IgD-negative memory B cell (primary cell): ENCODE data around the gene DAG1. TPM values are rescaled to one million over a fixed set of nuclear protein-coding genes. Genes with fewer than 3 reads are reported as not detected.

ENCODE experiments used
- H3K27ac Mint-ChIP-seq, 3 donors: one replicate each; pipeline ENCODE4 v1.8.0; 2020 to 2022; ENCODE audit warnings: mild to moderate bottlenecking in 3 of 3, mixed read lengths in 3 of 3, moderate library complexity in 1 of 3
- H3K27me3 Mint-ChIP-seq: one replicate; pipeline ENCODE4 v1.8.0; 2021; ENCODE audit warnings: mixed read lengths
- H3K36me3 Mint-ChIP-seq: one replicate; pipeline ENCODE4 v1.8.0; 2020; ENCODE audit warnings: mild to moderate bottlenecking, mixed read lengths
- H3K4me1 Mint-ChIP-seq, 3 donors: one replicate each; pipeline ENCODE4 v1.8.0; 2020 to 2022; ENCODE audit warnings: mixed read lengths in 3 of 3, mild to moderate bottlenecking in 1 of 3
- H3K4me3 Mint-ChIP-seq, 4 donors: one replicate each; pipeline ENCODE4 v1.8.0; 2020 to 2022; ENCODE audit warnings: mild to moderate bottlenecking in 4 of 4, mixed read lengths in 4 of 4, moderate library complexity in 3 of 4
- H3K9me3 Mint-ChIP-seq, 3 donors: one replicate each; pipeline ENCODE4 v1.8.0; 2020 to 2021; ENCODE audit warnings: mixed read lengths in 3 of 3, mild to moderate bottlenecking in 1 of 3
- polyA plus RNA-seq: library from polyadenylated mRNA; unstranded; fragments of 300-500 nt; fragmentation: Illumina TruSeq; gene quantifications from one replicate; pipeline ENCODE4 v1.2.3, GENCODE V29; 2021

Gene DAG1
- polyA plus RNA-seq, 1 donor from 2014 or later: 8.9 TPM

- Mint-ChIP-seq H3K27me3 (peaks cover 2% of the 10 kb centered on the region), H3K4me3 (peak overlapping the region; percentile 78 to 91 (median 90)), H3K36me3 (no peaks in the 10 kb centered on the region), H3K4me1 (peaks cover 2 to 6% (median 3%) of the 10 kb centered on the region in 3 donors), H3K9me3 (no peaks in the 10 kb centered on the region), H3K27ac (peak overlapping the region in 1 of 3 donors; percentile 25)
These were observed 69.8 kb downstream of the DAG1 start for GRCh38 chr3:49539659-49540560.

- peaks cover 0 to 7% (median 2%) of the 10 kb centered on the region in 3 donors for H3K4me1 Mint-ChIP-seq
- peaks cover 22% of the 10 kb centered on the region for H3K27me3 Mint-ChIP-seq
- H3K27ac Mint-ChIP-seq: peak overlapping the region in 1 of 3 donors; percentile 83
- H3K4me3 Mint-ChIP-seq: peak overlapping the region in 1 of 4 donors; percentile 74
- peaks cover 0 to 2% (median 0%) of the 10 kb centered on the region in 3 donors for H3K9me3 Mint-ChIP-seq
- H3K36me3 Mint-ChIP-seq: peaks cover 1% of the 10 kb centered on the region
These were observed 82.0 kb downstream of the DAG1 start for GRCh38 chr3:49552087-49552486.

- Mint-ChIP-seq H3K27ac (peak overlapping the region in 2 of 3 donors; percentile 28 to 33), H3K27me3 (peaks cover 24% of the 10 kb centered on the region)
These were observed 83.2 kb downstream of the DAG1 start for GRCh38 chr3:49553324-49553691.

GRCh38 chr3:49553692-49554632 is 83.9 kb downstream of the DAG1 start, which contains the start of gene BSN:
BSN (plus strand) TSS chr3:49554477; CDS start chr3:49554603, 126 bp downstream.
- peaks cover 1% of the 10 kb centered on the region for H3K36me3 Mint-ChIP-seq
- peak within 1 kb of the TSS; percentile 76 to 94 (median 81) for H3K4me3 Mint-ChIP-seq
- H3K27me3 Mint-ChIP-seq: peaks cover 29% of the 10 kb centered on the region
- peak within 1 kb of the TSS in 2 of 3 donors; percentile 28 to 54 for H3K27ac Mint-ChIP-seq
- peaks cover 0 to 2% (median 0%) of the 10 kb centered on the region in 3 donors for H3K9me3 Mint-ChIP-seq
- H3K4me1 Mint-ChIP-seq: peaks cover 0 to 7% (median 2%) of the 10 kb centered on the region in 3 donors

More at GRCh38 chr3:49553324-49553691, 83.2 kb downstream of the DAG1 start:
- H3K4me1 Mint-ChIP-seq: peaks cover 0 to 7% (median 2%) of the 10 kb centered on the region in 3 donors
- H3K9me3 Mint-ChIP-seq: peaks cover 0 to 2% (median 0%) of the 10 kb centered on the region in 3 donors
- H3K36me3 Mint-ChIP-seq: peaks cover 1% of the 10 kb centered on the region
- peak overlapping the region; percentile 35 to 94 (median 81) for H3K4me3 Mint-ChIP-seq

DNA sequence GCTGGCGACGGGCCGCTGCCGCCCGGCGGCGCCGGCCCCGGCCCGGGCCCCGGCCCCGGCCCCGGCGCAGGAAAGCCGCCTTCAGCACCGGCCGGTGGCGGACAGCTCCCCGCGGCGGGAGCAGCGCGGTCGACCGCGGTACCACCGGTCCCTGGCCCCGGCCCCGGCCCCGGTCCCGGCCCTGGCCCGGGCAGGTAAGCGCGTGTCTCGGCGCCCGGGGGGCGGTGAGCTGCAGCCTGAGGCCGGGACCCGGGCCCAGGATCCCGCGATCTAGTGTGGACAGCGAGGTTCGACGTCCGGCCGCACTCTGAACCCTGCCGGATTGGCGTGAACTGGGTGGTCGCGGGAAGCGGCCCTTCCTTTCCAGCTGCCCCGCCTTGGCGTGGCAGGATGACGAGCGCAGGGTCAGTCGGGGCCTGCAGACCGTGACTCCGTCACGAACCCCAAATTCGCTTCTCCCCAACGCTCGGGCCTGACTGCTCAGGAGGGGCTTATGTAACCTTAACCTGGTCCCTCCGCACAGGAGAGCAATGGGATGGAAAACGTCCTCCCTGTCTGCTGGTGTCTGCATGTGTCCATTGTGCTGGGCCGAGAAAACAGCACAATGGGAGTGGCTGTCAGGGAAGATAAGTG is 84.7 kb downstream of the DAG1 start:
- Mint-ChIP-seq H3K36me3 (no peaks in the 10 kb centered on the region), H3K4me3 (peak overlapping the region; percentile 36 to 76 (median 66)), H3K9me3 (peaks cover 1 to 4% (median 2%) of the 10 kb centered on the region in 3 donors), H3K4me1 (peaks cover 0 to 5% (median 2%) of the 10 kb centered on the region in 3 donors), H3K27me3 (peaks cover 34% of the 10 kb centered on the region), H3K27ac (peak overlapping the region in 1 of 3 donors; percentile 54)

- peak overlapping the region in 1 of 4 donors; percentile 19 for H3K4me3 Mint-ChIP-seq
- no peaks in the 10 kb centered on the region for H3K36me3 Mint-ChIP-seq
- H3K4me1 Mint-ChIP-seq: peaks cover 0 to 5% (median 2%) of the 10 kb centered on the region in 3 donors
- H3K27me3 Mint-ChIP-seq: peaks cover 37% of the 10 kb centered on the region
- peak overlapping the region in 1 of 3 donors; percentile 86 for H3K27ac Mint-ChIP-seq
- peaks cover 1 to 4% (median 2%) of the 10 kb centered on the region in 3 donors for H3K9me3 Mint-ChIP-seq
These were observed 86.6 kb downstream of the DAG1 start for GRCh38 chr3:49556500-49557275.

DNA sequence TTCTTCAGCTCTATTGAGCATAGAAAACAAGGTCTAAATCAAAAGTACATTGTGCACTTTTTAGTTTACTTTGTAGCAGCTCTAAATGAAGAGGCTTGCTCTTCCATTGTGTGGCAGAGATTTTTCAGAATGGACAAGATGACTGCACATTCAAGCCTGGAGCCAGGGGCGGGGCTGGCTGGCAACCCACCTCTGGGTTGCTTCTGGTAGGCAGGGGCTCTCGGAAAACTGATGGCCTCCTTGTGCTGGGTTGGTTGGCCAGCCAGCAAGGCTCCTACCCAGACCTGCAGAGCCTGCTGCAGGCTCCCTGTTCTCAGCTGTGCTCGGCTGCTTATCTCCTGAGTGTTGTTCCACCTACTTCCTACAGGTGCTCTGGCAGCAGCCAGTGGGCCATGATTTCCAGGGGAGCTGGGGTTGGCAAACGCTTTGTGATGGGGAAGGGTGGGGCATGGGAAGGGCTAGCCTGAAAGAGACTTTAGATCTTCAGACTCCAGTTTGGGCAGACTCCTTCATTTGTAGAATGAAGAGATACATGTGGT is 93.0 kb downstream of the DAG1 start:
- Mint-ChIP-seq H3K9me3 (peaks cover 0 to 4% (median 1%) of the 10 kb centered on the region in 3 donors), H3K27ac (no peak overlapping the region), H3K4me1 (no peaks in the 10 kb centered on the region), H3K36me3 (no peaks in the 10 kb centered on the region), H3K4me3 (no peak overlapping the region), H3K27me3 (peaks cover 17% of the 10 kb centered on the region)

GRCh38 chr3:49563766-49564165 is 93.7 kb downstream of the DAG1 start:
- Mint-ChIP-seq H3K36me3 (no peaks in the 10 kb centered on the region), H3K27ac (no peak overlapping the region), H3K4me3 (no peak overlapping the region), H3K4me1 (no peaks in the 10 kb centered on the region), H3K27me3 (peaks cover 13% of the 10 kb centered on the region), H3K9me3 (peaks cover 0 to 4% (median 1%) of the 10 kb centered on the region in 3 donors)

GRCh38 chr3:49566312-49566711 is 96.2 kb downstream of the DAG1 start:
- H3K9me3 Mint-ChIP-seq: no peaks in the 10 kb centered on the region
- H3K4me3 Mint-ChIP-seq: no peak overlapping the region
- peaks cover 3% of the 10 kb centered on the region for H3K27me3 Mint-ChIP-seq
- no peaks in the 10 kb centered on the region for H3K36me3 Mint-ChIP-seq
- H3K4me1 Mint-ChIP-seq: no peaks in the 10 kb centered on the region
- H3K27ac Mint-ChIP-seq: no peak overlapping the region

GRCh38 chr3:49567406-49567805 is 97.3 kb downstream of the DAG1 start:
- Mint-ChIP-seq H3K27me3 (peaks cover 3% of the 10 kb centered on the region), H3K4me3 (no peak overlapping the region), H3K4me1 (no peaks in the 10 kb centered on the region), H3K27ac (no peak overlapping the region), H3K9me3 (no peaks in the 10 kb centered on the region), H3K36me3 (no peaks in the 10 kb centered on the region)

GRCh38 chr3:49568965-49569364 is 98.9 kb downstream of the DAG1 start:
- Mint-ChIP-seq H3K36me3 (no peaks in the 10 kb centered on the region), H3K27ac (peak overlapping the region in 1 of 3 donors; percentile 62), H3K27me3 (no peaks in the 10 kb centered on the region), H3K4me1 (no peaks in the 10 kb centered on the region), H3K4me3 (no peak overlapping the region), H3K9me3 (no peaks in the 10 kb centered on the region)

GRCh38 chr3:49570028-49570654 is 100.1 kb downstream of the DAG1 start:
- Mint-ChIP-seq H3K27me3 (no peaks in the 10 kb centered on the region), H3K4me1 (no peaks in the 10 kb centered on the region), H3K36me3 (no peaks in the 10 kb centered on the region), H3K27ac (no peak overlapping the region), H3K9me3 (no peaks in the 10 kb centered on the region), H3K4me3 (no peak overlapping the region)

GRCh38 chr3:49582177-49582576 is 112.1 kb downstream of the DAG1 start:
- Mint-ChIP-seq H3K27ac (no peak overlapping the region), H3K27me3 (peaks cover 7% of the 10 kb centered on the region), H3K9me3 (peaks cover 0 to 2% (median 2%) of the 10 kb centered on the region in 3 donors), H3K4me1 (peaks cover 0 to under 1% (median 0%) of the 10 kb centered on the region in 3 donors), H3K4me3 (no peak overlapping the region), H3K36me3 (no peaks in the 10 kb centered on the region)
